GM18867 (cell line): ENCODE measurements around the gene ASB4.
A peak's percentile ranks its signal among the peaks of the same experiment; 100 is the strongest.
"Not testable (repeated sequence)": the region's sequence is repeated elsewhere in the genome, so short reads cannot be mapped to it uniquely, and the experiment has no call there.

ENCODE experiments used
- ATAC-seq: cut with Tn5 transposase; IDR thresholded peaks from one replicate; pipeline ENCODE4 v1.9.1; 2021; ENCODE audit warnings: mild to moderate bottlenecking, moderate library complexity; ENCODE audit not compliant: unreplicated experiment

The ASB4 gene

GRCh38 chr7:95485391-95486123 lies at the start of gene ASB4:
Gene ASB4, plus strand, starts transcription at chr7:95485943. Its CDS starts 29 bp downstream, at chr7:95485972.
- ATAC-seq = no peak

- ATAC-seq = no peak
Observed at GRCh38 chr7:95436407-95436806, 49.3 kb upstream of the ASB4 start.

- ATAC-seq = no peak
Observed at GRCh38 chr7:95440394-95441038, 45.2 kb upstream of the ASB4 start.

GRCh38 chr7:95441042-95441823 lies 44.5 kb upstream of the ASB4 start:
- ATAC-seq = no peak

GRCh38 chr7:95444796-95445195 lies 40.9 kb upstream of the ASB4 start:
- no peak for ATAC-seq

- ATAC-seq = no peak
Observed at GRCh38 chr7:95446618-95447017, 39.1 kb upstream of the ASB4 start.

- ATAC-seq = peak; percentile 58
Observed at GRCh38 chr7:95454438-95455045, 31.2 kb upstream of the ASB4 start.

GRCh38 chr7:95457947-95458346 lies 27.8 kb upstream of the ASB4 start:
- ATAC-seq = no peak

- not testable (repeated sequence) for ATAC-seq
Observed at GRCh38 chr7:95460653-95461052, 25.1 kb upstream of the ASB4 start.

- no peak for ATAC-seq
Observed at GRCh38 chr7:95467912-95468607, 17.7 kb upstream of the ASB4 start.

- ATAC-seq = no peak
Observed at GRCh38 chr7:95469187-95469586, 16.6 kb upstream of the ASB4 start.

GRCh38 chr7:95469848-95470247 lies 15.9 kb upstream of the ASB4 start:
- ATAC-seq = no peak

GRCh38 chr7:95470452-95470851 lies 15.3 kb upstream of the ASB4 start:
- ATAC-seq = peak; percentile 99

- ATAC-seq = no peak
Observed at GRCh38 chr7:95471071-95471470, 14.7 kb upstream of the ASB4 start.

- ATAC-seq = no peak
Observed at GRCh38 chr7:95472581-95473161, 13.1 kb upstream of the ASB4 start.

GRCh38 chr7:95473276-95473985 lies 12.3 kb upstream of the ASB4 start:
- ATAC-seq = no peak

GRCh38 chr7:95476072-95476847 lies 9.5 kb upstream of the ASB4 start:
- no peak for ATAC-seq

- ATAC-seq = peak; percentile 72
Observed at GRCh38 chr7:95476904-95477594, 8.7 kb upstream of the ASB4 start.
